SK-N-SH treated with all-trans-retinoic acid at 6 μM for 48 hours (cell line): ENCODE measurements around the gene WFIKKN2.

Experiments
- ARNTL ChIP-seq: fragments of 450-650 bp; formaldehyde crosslinking; IDR thresholded peaks from 2 replicates; pipeline ENCODE4 v1.5.0; 2020; ENCODE audit warnings: low read depth, mild to moderate bottlenecking, moderate library complexity, borderline replicate concordance
- CSDC2 ChIP-seq: fragments of 250-450 bp; sonication (Bioruptor Pico); IDR thresholded peaks from 2 replicates; pipeline ENCODE4 v1.5.0; 2020; ENCODE audit warnings: mild to moderate bottlenecking, moderate library complexity
- SNAI2 ChIP-seq: fragments of 250-450 bp; sonication (Bioruptor Pico); IDR thresholded peaks from 2 replicates; pipeline ENCODE4 v1.5.0; 2020; ENCODE audit warnings: mild to moderate bottlenecking, moderate library complexity
- TCF4 ChIP-seq: fragments of 250-450 bp; sonication (Bioruptor Pico); IDR thresholded peaks from 2 replicates; pipeline ENCODE4 v1.8.0; 2021; ENCODE audit warnings: mild to moderate bottlenecking, moderate library complexity, borderline replicate concordance
- TOX ChIP-seq: fragments of 250-450 bp; sonication (Bioruptor Pico); IDR thresholded peaks from 2 replicates; pipeline ENCODE4 v1.8.0; 2021; ENCODE audit warnings: mild to moderate bottlenecking, moderate library complexity, borderline replicate concordance
- TSHZ2 ChIP-seq: fragments of 250-450 bp; sonication (Bioruptor Pico); IDR thresholded peaks from 2 replicates; pipeline ENCODE4 v1.5.0; 2020; ENCODE audit warnings: mild to moderate bottlenecking, moderate library complexity
- ZC3H10 ChIP-seq: fragments of 250-450 bp; sonication (Bioruptor Pico); IDR thresholded peaks from 2 replicates; pipeline ENCODE4 v1.5.1; 2021; ENCODE audit warnings: mild to moderate bottlenecking, moderate library complexity
- ZFP3 ChIP-seq: fragments of 250-450 bp; sonication (Bioruptor Pico); IDR thresholded peaks from 2 replicates; pipeline ENCODE4 v1.5.0; 2020; ENCODE audit warnings: mild to moderate bottlenecking, moderate library complexity
- ZNF565 ChIP-seq: fragments of 450-650 bp; formaldehyde crosslinking; conservative IDR thresholded peaks from 2 replicates; pipeline ENCODE4 v1.5.0; 2020; ENCODE audit warnings: low read depth, mild to moderate bottlenecking, moderate library complexity
- ZNF8 ChIP-seq: fragments of 450-650 bp; formaldehyde crosslinking; IDR thresholded peaks from 2 replicates; pipeline ENCODE4 v1.5.0; 2020; ENCODE audit warnings: mild to moderate bottlenecking, moderate library complexity
- TF ChIP-seq, protein P1 (sequence below): fragments of 250-450 bp; sonication (Bioruptor Pico); IDR thresholded peaks from 2 replicates; pipeline ENCODE4 v1.8.0; 2020; ENCODE audit warnings: mild to moderate bottlenecking, moderate library complexity, borderline replicate concordance
- TF ChIP-seq, protein P2 (sequence below): fragments of 250-450 bp; sonication (Bioruptor Pico); IDR thresholded peaks from 2 replicates; pipeline ENCODE4 v1.5.1; 2020; ENCODE audit warnings: low read depth, mild to moderate bottlenecking, moderate library complexity

GRCh38 chr17:50837286-50837979 is 2.0 kb downstream of the WFIKKN2 start:
- TF ChIP-seq ARNTL (CRISPR knock-in tag), result no peak
- TF ChIP-seq, protein P1, sequence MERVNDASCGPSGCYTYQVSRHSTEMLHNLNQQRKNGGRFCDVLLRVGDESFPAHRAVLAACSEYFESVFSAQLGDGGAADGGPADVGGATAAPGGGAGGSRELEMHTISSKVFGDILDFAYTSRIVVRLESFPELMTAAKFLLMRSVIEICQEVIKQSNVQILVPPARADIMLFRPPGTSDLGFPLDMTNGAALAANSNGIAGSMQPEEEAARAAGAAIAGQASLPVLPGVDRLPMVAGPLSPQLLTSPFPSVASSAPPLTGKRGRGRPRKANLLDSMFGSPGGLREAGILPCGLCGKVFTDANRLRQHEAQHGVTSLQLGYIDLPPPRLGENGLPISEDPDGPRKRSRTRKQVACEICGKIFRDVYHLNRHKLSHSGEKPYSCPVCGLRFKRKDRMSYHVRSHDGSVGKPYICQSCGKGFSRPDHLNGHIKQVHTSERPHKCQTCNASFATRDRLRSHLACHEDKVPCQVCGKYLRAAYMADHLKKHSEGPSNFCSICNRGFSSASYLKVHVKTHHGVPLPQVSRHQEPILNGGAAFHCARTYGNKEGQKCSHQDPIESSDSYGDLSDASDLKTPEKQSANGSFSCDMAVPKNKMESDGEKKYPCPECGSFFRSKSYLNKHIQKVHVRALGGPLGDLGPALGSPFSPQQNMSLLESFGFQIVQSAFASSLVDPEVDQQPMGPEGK (CRISPR knock-in tag), result no peak
- no peak for TF ChIP-seq TSHZ2 (CRISPR knock-in tag)
- TF ChIP-seq ZFP3 (CRISPR knock-in tag), result no peak
- no peak for TF ChIP-seq ZNF565 (CRISPR knock-in tag)
- TF ChIP-seq CSDC2, result no peak
- TF ChIP-seq, protein P2, sequence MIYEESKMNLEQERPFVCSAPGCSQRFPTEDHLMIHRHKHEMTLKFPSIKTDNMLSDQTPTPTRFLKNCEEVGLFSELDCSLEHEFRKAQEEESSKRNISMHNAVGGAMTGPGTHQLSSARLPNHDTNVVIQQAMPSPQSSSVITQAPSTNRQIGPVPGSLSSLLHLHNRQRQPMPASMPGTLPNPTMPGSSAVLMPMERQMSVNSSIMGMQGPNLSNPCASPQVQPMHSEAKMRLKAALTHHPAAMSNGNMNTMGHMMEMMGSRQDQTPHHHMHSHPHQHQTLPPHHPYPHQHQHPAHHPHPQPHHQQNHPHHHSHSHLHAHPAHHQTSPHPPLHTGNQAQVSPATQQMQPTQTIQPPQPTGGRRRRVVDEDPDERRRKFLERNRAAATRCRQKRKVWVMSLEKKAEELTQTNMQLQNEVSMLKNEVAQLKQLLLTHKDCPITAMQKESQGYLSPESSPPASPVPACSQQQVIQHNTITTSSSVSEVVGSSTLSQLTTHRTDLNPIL (CRISPR knock-in tag), result no peak
- no peak for TF ChIP-seq SNAI2 (CRISPR knock-in tag)
- TF ChIP-seq ZNF8 (CRISPR knock-in tag), result no peak
- no peak for TF ChIP-seq ZC3H10 (CRISPR knock-in tag)
- no peak for TF ChIP-seq TCF4
- TF ChIP-seq TOX (CRISPR knock-in tag), result no peak
